OCI-LY7 (cell line): ENCODE results near the gene SAMD8. TPM values are rescaled to one million over a fixed set of nuclear protein-coding genes. Genes with fewer than 3 reads are reported as not detected.

Experiments
- BruUV-seq: library from RNA; stranded (reverse); fragments of 400-500 nt; replicated peaks from 2 replicates; lab custom pipeline; 2021; lab: Mats Ljungman, UMichigan
- CTCF ChIA-PET: fragments of 300-600 bp; sonication (Branson Sonifier 250); formaldehyde crosslinking; loops from one replicate; lab custom pipeline; 2022; ENCODE audit warnings: antibody characterized with exemption; ENCODE audit not compliant: unreplicated experiment; lab: Charles Lee
- POLR2A ChIA-PET: fragments of 300-600 bp; sonication (Branson Sonifier 250); formaldehyde crosslinking; loops from one replicate; lab custom pipeline; 2022; ENCODE audit warnings: antibody characterized with exemption; lab: Charles Lee
- DNase-seq: peaks from one replicate; pipeline ENCODE4 v3.0.0-alpha.2; 2015; ENCODE audit warnings: low spot score
- H2AFZ ChIP-seq: fragments of 200-600 bp; sonication (generic), shearing (Covaris generic); 2 replicates; pipeline ENCODE4 v1.6.1; 2014; ENCODE audit warnings: mild to moderate bottlenecking, antibody characterized with exemption, low read length, moderate library complexity
- H3K27ac ChIP-seq: fragments of 200-600 bp; sonication (generic); 2 replicates; pipeline ENCODE4 v1.5.1; 2014; ENCODE audit warnings: mixed run types, low read depth, mild to moderate bottlenecking, moderate library complexity, low read length, inconsistent platforms; ENCODE audit not compliant: poor library complexity, severe bottlenecking
- H3K36me3 ChIP-seq: fragments of 200-600 bp; sonication (generic); 2 replicates; pipeline ENCODE4 v1.6.1; 2014; ENCODE audit warnings: mild to moderate bottlenecking, antibody characterized with exemption, low read length, moderate library complexity, mixed read lengths; ENCODE audit not compliant: insufficient read depth
- H3K4me1 ChIP-seq: fragments of 200-600 bp; sonication (generic); 2 replicates; pipeline ENCODE4 v1.5.1; 2014; ENCODE audit warnings: mild to moderate bottlenecking, low read length; ENCODE audit not compliant: insufficient read depth, poor library complexity, severe bottlenecking
- H3K4me2 ChIP-seq: fragments of 200-600 bp; sonication (generic); 2 replicates; pipeline ENCODE4 v1.6.1; 2014; ENCODE audit warnings: mild to moderate bottlenecking, low read length
- H3K4me3 ChIP-seq: fragments of 200-600 bp; sonication (generic); 2 replicates; pipeline ENCODE4 v1.5.1; 2014; ENCODE audit warnings: mild to moderate bottlenecking, low read depth, low read length; ENCODE audit not compliant: poor library complexity, severe bottlenecking
- H3K79me2 ChIP-seq: fragments of 200-600 bp; sonication (generic); 2 replicates; pipeline ENCODE4 v1.6.1; 2016; ENCODE audit warnings: low read depth, mild to moderate bottlenecking, low read length, moderate library complexity, mixed read lengths; ENCODE audit not compliant: insufficient read depth
- H3K9me2 ChIP-seq: fragments of 200-600 bp; sonication (generic); 2 replicates; pipeline ENCODE4 v1.6.1; 2016; ENCODE audit warnings: mild to moderate bottlenecking, low read length, mixed read lengths; ENCODE audit not compliant: insufficient read depth
- H3K9me3 ChIP-seq: fragments of 200-600 bp; sonication (generic); 2 replicates; pipeline ENCODE4 v1.6.1; 2014; ENCODE audit warnings: mild to moderate bottlenecking, mixed run types, low read length, mixed read lengths
- H4K20me1 ChIP-seq: fragments of 200-600 bp; sonication (generic); 2 replicates; pipeline ENCODE4 v1.6.1; 2014; ENCODE audit warnings: mild to moderate bottlenecking, antibody characterized with exemption, low read length, moderate library complexity, mixed read lengths; ENCODE audit not compliant: insufficient read depth
- EZH2phosphoT487 ChIP-seq: fragments of 200-600 bp; sonication (generic); IDR thresholded peaks from 2 replicates; pipeline ENCODE4 v1.6.1; 2018; ENCODE audit warnings: low read depth, borderline replicate concordance, mild to moderate bottlenecking, mixed run types, antibody characterized with exemption, low read length, moderate library complexity, mixed read lengths
- intact Hi-C: fragments of 100-400 bp; cut with micrococcal nuclease; formaldehyde crosslinking; loops from one replicate; pipeline ENCODE4 v1.10.0; 2022; ENCODE audit not compliant: unreplicated experiment
- total RNA-seq, 2 experiments: library from RNA; depleted of rRNA in 1 of 2; stranded (reverse); fragments of >200 nt in 1 of 2; shearing (Covaris generic) in 1 of 2; gene quantifications; 2 replicates each; pipeline ENCODE4 v1.2.3, GENCODE V29; 2014 to 2022
- TF ChIP-seq, protein P1 (sequence below): fragments of 200-600 bp; sonication (generic); conservative IDR thresholded peaks from 2 replicates; pipeline ENCODE4 v1.5.1; 2014; ENCODE audit warnings: mild to moderate bottlenecking, antibody characterized with exemption, low read length, moderate library complexity, mixed read lengths

Gene SAMD8
- total RNA-seq, 2 experiments from 2014 or later = 8.8 to 16.7 TPM

DNA sequence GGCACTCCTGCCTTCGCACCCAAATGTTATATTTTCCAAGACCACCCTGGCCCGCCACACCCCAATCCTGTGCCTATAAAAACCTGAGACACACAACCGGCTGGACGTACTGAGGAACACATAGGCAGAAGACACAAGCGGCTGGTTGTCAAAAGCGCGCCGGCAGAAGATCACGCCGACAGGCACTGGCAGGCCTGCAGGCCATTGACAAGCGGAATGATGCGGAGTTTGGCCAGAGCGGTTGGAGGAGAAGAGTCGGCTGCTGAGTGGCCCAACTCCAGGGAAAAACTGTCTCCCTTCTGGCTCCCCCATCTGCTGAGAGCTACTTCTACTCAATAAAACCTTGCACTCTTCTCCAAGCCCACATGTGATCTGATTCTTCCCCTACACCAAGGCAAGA lies 39.7 kb upstream of the SAMD8 start:
- no peaks in the 10 kb centered on the region for H3K36me3 ChIP-seq
- no peaks in the 10 kb centered on the region for H3K9me3 ChIP-seq
- no peaks in the 10 kb centered on the region for H3K9me2 ChIP-seq
- no peaks in the 10 kb centered on the region for H3K79me2 ChIP-seq
- CTCF ChIA-PET = no interaction called here
- POLR2A ChIA-PET = no interaction called here
- no peaks in the 10 kb centered on the region for H3K4me1 ChIP-seq
- no peaks in the 10 kb centered on the region for H4K20me1 ChIP-seq
- TF ChIP-seq, protein P1, sequence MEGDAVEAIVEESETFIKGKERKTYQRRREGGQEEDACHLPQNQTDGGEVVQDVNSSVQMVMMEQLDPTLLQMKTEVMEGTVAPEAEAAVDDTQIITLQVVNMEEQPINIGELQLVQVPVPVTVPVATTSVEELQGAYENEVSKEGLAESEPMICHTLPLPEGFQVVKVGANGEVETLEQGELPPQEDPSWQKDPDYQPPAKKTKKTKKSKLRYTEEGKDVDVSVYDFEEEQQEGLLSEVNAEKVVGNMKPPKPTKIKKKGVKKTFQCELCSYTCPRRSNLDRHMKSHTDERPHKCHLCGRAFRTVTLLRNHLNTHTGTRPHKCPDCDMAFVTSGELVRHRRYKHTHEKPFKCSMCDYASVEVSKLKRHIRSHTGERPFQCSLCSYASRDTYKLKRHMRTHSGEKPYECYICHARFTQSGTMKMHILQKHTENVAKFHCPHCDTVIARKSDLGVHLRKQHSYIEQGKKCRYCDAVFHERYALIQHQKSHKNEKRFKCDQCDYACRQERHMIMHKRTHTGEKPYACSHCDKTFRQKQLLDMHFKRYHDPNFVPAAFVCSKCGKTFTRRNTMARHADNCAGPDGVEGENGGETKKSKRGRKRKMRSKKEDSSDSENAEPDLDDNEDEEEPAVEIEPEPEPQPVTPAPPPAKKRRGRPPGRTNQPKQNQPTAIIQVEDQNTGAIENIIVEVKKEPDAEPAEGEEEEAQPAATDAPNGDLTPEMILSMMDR = no peak
- no peak for TF ChIP-seq EZH2phosphoT487
- no TSS peak for BruUV-seq
- no peak overlapping the region for H3K4me2 ChIP-seq
- DNase-seq = no peak
- H2AFZ ChIP-seq = no peak overlapping the region
- H3K4me3 ChIP-seq = no peak overlapping the region
- intact Hi-C loops = no loop called here
- no peak overlapping the region for H3K27ac ChIP-seq

DNA sequence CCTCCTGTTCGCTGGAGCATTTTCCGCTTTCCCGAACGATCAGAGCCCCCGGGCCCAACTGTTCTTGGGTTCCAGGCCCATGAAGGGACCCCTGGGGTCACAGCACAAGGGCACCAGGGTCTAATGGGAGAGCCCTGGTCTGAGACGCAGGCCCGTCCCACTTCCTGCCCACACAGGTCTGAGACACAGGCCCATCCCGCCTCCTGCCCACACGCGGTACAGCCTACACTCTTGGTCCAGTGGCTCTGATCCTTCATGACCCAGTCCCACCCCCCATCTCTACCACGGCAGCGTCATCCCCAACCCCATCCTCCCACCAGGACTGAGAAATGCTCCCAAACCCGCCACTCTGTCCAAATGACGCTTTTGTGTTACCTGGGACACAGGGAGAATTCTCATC lies 38.7 kb upstream of the SAMD8 start:
- H3K4me2 ChIP-seq = no peak overlapping the region
- no peaks in the 10 kb centered on the region for H3K9me2 ChIP-seq
- intact Hi-C loops = no loop called here
- TF ChIP-seq, protein P1 = no peak
- TF ChIP-seq EZH2phosphoT487 = no peak
- ChIA-PET CTCF (interaction anchor here (0.6 kb wide), 1 partner anchor 899 kb away, joined by 3 read pairs; no protein-coding TSS in a partner anchor), POLR2A (no interaction called here)
- no peak for DNase-seq
- H3K4me3 ChIP-seq = no peak overlapping the region
- H2AFZ ChIP-seq = no peak overlapping the region
- H3K9me3 ChIP-seq = no peaks in the 10 kb centered on the region
- H3K79me2 ChIP-seq = no peaks in the 10 kb centered on the region
- BruUV-seq = no TSS peak
- no peak overlapping the region for H3K27ac ChIP-seq
- no peaks in the 10 kb centered on the region for H3K4me1 ChIP-seq
- no peaks in the 10 kb centered on the region for H3K36me3 ChIP-seq
- no peaks in the 10 kb centered on the region for H4K20me1 ChIP-seq

DNA sequence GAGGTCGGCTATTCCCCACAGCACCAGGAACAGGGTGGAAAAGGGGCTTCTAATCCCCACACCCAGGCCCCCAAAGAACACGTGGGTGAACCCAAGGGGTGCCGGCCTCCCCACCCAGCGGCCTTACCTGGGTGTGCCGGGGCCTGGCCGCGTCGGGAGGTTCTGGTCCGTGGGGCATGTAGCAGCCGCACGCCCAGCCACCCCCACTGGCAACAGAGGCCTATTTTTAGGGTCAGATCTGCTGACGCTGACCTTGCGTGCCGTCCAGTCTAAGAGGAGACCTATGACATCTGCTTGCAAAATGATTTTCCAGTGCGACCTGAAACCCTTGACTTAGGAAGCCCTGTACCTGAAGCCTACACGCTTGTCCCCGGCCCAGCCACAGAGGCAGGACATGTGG lies 38.0 kb upstream of the SAMD8 start:
- H3K4me3 ChIP-seq = no peak overlapping the region
- H3K4me2 ChIP-seq = no peak overlapping the region
- intact Hi-C loops = no loop called here
- no peaks in the 10 kb centered on the region for H3K36me3 ChIP-seq
- H3K9me2 ChIP-seq = no peaks in the 10 kb centered on the region
- ChIA-PET CTCF (no interaction called here), POLR2A (no interaction called here)
- no peaks in the 10 kb centered on the region for H4K20me1 ChIP-seq
- H3K79me2 ChIP-seq = no peaks in the 10 kb centered on the region
- H2AFZ ChIP-seq = no peak overlapping the region
- H3K9me3 ChIP-seq = no peaks in the 10 kb centered on the region
- no peak for TF ChIP-seq EZH2phosphoT487
- TF ChIP-seq, protein P1 = no peak
- no TSS peak for BruUV-seq
- DNase-seq = no peak
- no peaks in the 10 kb centered on the region for H3K4me1 ChIP-seq
- no peak overlapping the region for H3K27ac ChIP-seq
